Kidney epithelial cell (primary cell): ENCODE data around the gene TC2N. TPM values are rescaled to one million over a fixed set of nuclear protein-coding genes. Genes with fewer than 3 reads are reported as not detected.

Experiments
- DNase-seq: peaks from one replicate; pipeline ENCODE4 v3.0.0-alpha.2; 2010; ENCODE audit warnings: low read depth
- H3K27me3 ChIP-seq: 2 replicates; pipeline ENCODE4 v1.6.0; 2011; ENCODE audit warnings: low read length; ENCODE audit not compliant: control insufficient read depth, insufficient read depth
- H3K36me3 ChIP-seq: 2 replicates; pipeline ENCODE4 v1.5.1; 2011; ENCODE audit warnings: low read length; ENCODE audit not compliant: control insufficient read depth, insufficient read depth
- H3K4me3 ChIP-seq: 2 replicates; pipeline ENCODE4 v1.5.1; 2011; ENCODE audit warnings: low read depth, mild to moderate bottlenecking, control low read depth, low read length
- total RNA-seq: library from RNA; depleted of rRNA; stranded (reverse); fragments of >200 nt; gene quantifications from 2 replicates; pipeline ENCODE4 v1.2.3, GENCODE V29; 2015
- TF ChIP-seq, protein P1 (sequence below): IDR thresholded peaks from 2 replicates; pipeline ENCODE4 v1.5.1; 2011; ENCODE audit warnings: mild to moderate bottlenecking, moderate library complexity, low read length, control low read depth, inconsistent platforms; ENCODE audit not compliant: insufficient read depth, poor library complexity, severe bottlenecking

Gene TC2N
- total RNA-seq, 1 donor from 2014 or later: 9.6 TPM

DNA sequence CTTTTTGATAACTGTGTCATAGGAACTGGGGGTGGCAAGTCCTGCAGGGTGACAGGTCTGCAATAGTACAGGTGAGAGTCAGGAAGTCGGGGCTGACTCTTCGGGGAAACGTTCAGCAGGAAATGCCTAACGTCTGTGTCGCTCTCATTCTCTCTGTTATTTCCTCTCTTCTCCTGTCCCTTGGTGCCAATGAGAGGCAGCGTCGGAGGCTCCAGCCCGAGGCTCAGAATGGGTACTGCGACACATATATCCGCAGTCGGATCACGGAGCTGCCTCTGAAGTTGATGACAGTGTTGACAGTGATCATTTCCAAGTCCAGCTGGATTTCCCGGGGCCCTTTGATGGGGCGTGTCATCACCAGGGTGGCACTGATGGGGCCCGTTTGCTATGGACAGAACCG lies 2.7 kb upstream of the TC2N start:
- no peaks in the 10 kb centered on the region for H3K27me3 ChIP-seq
- H3K4me3 ChIP-seq: no peak overlapping the region
- H3K36me3 ChIP-seq: no peaks in the 10 kb centered on the region
- no peak for DNase-seq
- TF ChIP-seq, protein P1, sequence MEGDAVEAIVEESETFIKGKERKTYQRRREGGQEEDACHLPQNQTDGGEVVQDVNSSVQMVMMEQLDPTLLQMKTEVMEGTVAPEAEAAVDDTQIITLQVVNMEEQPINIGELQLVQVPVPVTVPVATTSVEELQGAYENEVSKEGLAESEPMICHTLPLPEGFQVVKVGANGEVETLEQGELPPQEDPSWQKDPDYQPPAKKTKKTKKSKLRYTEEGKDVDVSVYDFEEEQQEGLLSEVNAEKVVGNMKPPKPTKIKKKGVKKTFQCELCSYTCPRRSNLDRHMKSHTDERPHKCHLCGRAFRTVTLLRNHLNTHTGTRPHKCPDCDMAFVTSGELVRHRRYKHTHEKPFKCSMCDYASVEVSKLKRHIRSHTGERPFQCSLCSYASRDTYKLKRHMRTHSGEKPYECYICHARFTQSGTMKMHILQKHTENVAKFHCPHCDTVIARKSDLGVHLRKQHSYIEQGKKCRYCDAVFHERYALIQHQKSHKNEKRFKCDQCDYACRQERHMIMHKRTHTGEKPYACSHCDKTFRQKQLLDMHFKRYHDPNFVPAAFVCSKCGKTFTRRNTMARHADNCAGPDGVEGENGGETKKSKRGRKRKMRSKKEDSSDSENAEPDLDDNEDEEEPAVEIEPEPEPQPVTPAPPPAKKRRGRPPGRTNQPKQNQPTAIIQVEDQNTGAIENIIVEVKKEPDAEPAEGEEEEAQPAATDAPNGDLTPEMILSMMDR: no peak

DNA sequence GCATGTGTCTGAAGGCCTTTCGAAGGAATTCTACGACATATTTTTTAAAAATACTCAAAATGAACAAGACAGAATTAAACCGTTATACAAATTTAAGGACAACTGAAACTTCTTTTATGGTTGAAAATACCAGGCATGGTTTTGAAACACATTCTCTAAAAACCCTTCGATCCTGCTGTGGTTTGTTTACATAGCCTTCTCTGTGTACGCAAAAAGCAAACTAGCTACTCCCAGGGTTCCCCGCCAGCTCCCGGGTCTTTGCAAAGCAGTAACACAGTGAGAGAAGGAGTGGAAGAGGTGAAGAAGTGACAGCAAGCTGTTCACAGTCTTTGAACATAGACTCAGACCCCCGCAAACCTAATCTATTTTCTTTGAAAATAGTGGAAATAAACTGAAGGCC lies 2.2 kb upstream of the TC2N start:
- Histone ChIP-seq H3K27me3 (no peaks in the 10 kb centered on the region), H3K36me3 (no peaks in the 10 kb centered on the region), H3K4me3 (no peak overlapping the region)
- no peak for DNase-seq
- TF ChIP-seq, protein P1: no peak

DNA sequence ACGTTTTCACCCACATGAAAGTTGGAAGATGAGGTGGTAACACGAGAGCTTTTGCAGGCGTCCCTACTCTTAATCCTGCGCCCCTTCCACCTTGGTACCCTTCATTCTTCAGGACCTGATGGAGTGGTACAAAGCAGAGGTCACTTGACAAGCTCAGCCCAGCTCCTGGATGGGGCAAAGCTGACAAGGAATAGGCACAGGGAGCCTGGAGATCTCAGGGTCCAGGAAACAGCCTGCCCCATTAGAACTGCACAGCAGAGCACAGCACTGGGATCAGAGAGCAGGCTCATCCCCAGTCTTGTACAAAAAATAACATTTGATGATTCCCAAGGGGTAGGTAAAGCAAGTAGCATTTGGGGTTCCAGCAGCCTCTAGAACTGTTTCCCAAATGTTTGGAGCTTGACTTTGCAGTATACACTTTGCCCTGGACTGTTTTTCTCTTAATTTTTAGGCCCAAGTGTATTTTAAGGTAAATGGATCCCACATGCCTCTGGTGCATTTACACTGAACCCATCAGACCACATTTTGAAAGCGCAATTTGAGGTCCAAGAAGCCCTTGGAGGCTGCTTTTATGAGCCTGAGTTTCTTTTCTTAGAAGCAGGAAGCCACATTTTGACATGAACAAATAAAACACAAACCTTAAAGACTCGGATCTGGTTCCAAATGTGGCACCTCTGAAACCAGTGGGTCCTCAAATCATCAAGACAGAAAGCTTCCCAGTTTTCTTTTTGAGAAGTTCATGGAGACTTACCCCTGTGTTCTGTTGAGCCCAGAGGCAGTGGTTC lies 633 bp downstream of the TC2N start:
- Histone ChIP-seq H3K36me3 (no peaks in the 10 kb centered on the region), H3K4me3 (no peak overlapping the region), H3K27me3 (no peaks in the 10 kb centered on the region)
- TF ChIP-seq, protein P1: no peak
- DNase-seq: no peak

DNA sequence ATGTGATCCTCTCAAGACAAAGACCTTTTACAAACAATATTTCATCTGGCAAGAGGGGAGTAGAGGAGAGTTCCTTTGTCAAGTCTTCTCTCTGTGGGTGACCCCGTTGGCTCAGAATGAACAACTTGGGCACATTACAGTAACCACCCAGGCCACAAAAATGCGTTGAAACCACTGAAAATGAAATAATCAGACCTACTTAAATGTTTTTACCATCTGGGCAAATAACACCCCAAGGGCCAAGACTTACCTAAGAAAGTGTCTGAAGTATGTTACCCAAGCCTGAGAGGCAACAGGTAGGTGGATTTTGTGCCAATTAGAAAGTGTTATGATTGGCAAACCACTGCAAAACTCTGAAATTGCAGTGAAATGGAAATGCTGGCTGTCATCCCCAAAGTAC lies 1.3 kb downstream of the TC2N start:
- Histone ChIP-seq H3K36me3 (no peaks in the 10 kb centered on the region), H3K27me3 (no peaks in the 10 kb centered on the region), H3K4me3 (no peak overlapping the region)
- TF ChIP-seq, protein P1: no peak
- DNase-seq: no peak

DNA sequence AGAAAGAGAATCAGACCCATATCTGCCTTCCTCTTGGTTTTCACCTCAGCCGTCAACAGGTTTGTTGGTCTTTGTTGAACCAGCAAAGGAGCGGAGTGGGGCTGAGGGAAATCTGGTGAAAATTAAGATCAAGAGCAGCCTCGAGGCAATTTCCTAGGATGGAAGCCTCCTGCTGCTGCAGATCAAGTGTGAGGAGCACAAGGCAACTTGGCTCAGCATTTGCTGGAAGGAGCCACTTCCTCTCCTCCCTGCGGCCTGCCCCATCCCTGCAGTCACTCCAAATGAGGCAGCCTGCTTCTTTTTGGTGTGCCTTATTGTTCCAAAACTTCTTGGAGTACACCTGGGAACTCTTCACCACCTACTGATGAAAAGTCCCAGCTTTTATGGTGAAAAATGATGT lies 4.9 kb downstream of the TC2N start:
- DNase-seq: no peak
- TF ChIP-seq, protein P1: no peak
- H3K27me3 ChIP-seq: peaks cover 2% of the 10 kb centered on the region
- no peaks in the 10 kb centered on the region for H3K36me3 ChIP-seq
- H3K4me3 ChIP-seq: no peak overlapping the region

DNA sequence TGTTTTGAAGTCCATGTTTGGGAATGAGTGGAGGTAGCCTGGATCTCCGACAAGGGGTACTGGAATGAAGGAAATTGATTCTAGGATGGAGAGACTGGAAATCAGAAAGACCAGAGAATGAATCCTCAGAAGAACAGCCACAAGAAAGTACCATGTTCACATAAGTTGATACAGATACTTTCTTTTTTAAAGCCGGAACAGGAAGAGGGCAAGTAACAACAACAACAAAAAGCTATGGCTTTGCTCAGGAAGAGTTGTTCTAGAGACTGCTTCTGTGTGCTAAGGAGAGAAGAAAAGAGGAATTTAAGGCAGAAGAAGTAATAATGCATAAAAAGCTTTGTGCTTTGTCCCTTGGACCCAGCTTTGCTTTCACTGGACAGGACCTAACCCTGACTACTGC lies 6.2 kb downstream of the TC2N start:
- peaks cover 2% of the 10 kb centered on the region for H3K27me3 ChIP-seq
- no peak for DNase-seq
- no peaks in the 10 kb centered on the region for H3K36me3 ChIP-seq
- TF ChIP-seq, protein P1: no peak
- no peak overlapping the region for H3K4me3 ChIP-seq
